GM20000 (cell line): Measurements from ENCODE around the gene RBMY1E.
"Not testable (repeated sequence)": the region's sequence is repeated elsewhere in the genome, so short reads cannot be mapped to it uniquely, and the experiment has no call there.

ENCODE experiments used
- DNase-seq: peaks from one replicate; pipeline ENCODE4 v3.0.0; 2012; ENCODE audit warnings: low spot score

Gene RBMY1E

GRCh38 chrY:21917932-21918331 lies at the start of gene RBMY1E:
TSS of gene RBMY1E (minus strand) at chrY:21918032. CDS start at chrY:21916054, 1,978 bp downstream.
- not testable (repeated sequence) for DNase-seq

- not testable (repeated sequence) for DNase-seq
These were observed 23.4 kb downstream of the RBMY1E start, which contains the start of gene RBMY1D for GRCh38 chrY:21894426-21894825. TSS of gene RBMY1D (minus strand) at chrY:21894526. CDS start at chrY:21892513, 2,013 bp downstream.

- DNase-seq = not testable (repeated sequence)
These were observed 48.3 kb downstream of the RBMY1E start for GRCh38 chrY:21869407-21870076.
